PC-9 (cell line): ENCODE results near the gene DNAJA1. TPM values are rescaled to one million over a fixed set of nuclear protein-coding genes. Genes with fewer than 3 reads are reported as not detected.
"Not testable (repeated sequence)": the region's sequence is repeated elsewhere in the genome, so short reads cannot be mapped to it uniquely, and the experiment has no call there.

Experiments used
- BruUV-seq: library from RNA; stranded (reverse); fragments of 400-500 nt; replicated peaks from 2 replicates; lab custom pipeline; 2021; lab: Mats Ljungman, UMichigan
- CTCF ChIA-PET: fragments of 300-600 bp; sonication (Branson Sonifier 250); formaldehyde crosslinking; loops from one replicate; lab custom pipeline; 2022; ENCODE audit warnings: antibody characterized with exemption; lab: Charles Lee
- POLR2A ChIA-PET: fragments of 300-600 bp; sonication (Branson Sonifier 250); formaldehyde crosslinking; loops from one replicate; lab custom pipeline; 2022; ENCODE audit warnings: antibody characterized with exemption; ENCODE audit not compliant: unreplicated experiment; lab: Charles Lee
- DNase-seq, 2 experiments: peaks; one replicate each; pipeline versions ENCODE4 v3.0.0 to v3.0.0-alpha.2; 2015 to 2022; ENCODE audit warnings: mixed read lengths in 1 of 2
- H2AFZ ChIP-seq: fragments of 200-600 bp; sonication (generic); 2 replicates; pipeline ENCODE4 v1.8.1; 2017; ENCODE audit warnings: antibody characterized with exemption
- H3F3A ChIP-seq: fragments of 200-600 bp; sonication (generic); 2 replicates; pipeline ENCODE4 v1.8.1; 2017; ENCODE audit warnings: antibody characterized with exemption, mild to moderate bottlenecking, low read depth; ENCODE audit not compliant: insufficient read depth
- H3K27ac ChIP-seq: fragments of 200-600 bp; sonication (generic); 2 replicates; pipeline ENCODE4 v1.6.1; 2016; ENCODE audit warnings: mixed run types
- H3K27me3 ChIP-seq: fragments of 200-600 bp; sonication (generic); 2 replicates; pipeline ENCODE4 v1.6.1; 2016; ENCODE audit warnings: low read depth, mixed run types; ENCODE audit not compliant: insufficient read depth
- H3K36me3 ChIP-seq: fragments of 200-600 bp; sonication (generic); 2 replicates; pipeline ENCODE4 v1.6.1; 2016; ENCODE audit warnings: low read depth, mixed run types
- H3K4me1 ChIP-seq: fragments of 200-600 bp; sonication (generic); replicated peaks from 2 replicates; pipeline ENCODE4 v1.6.1; 2016; ENCODE audit warnings: mixed run types; ENCODE audit not compliant: insufficient read depth
- H3K4me2 ChIP-seq: fragments of 200-600 bp; sonication (generic); 2 replicates; pipeline ENCODE4 v1.6.1; 2017; ENCODE audit warnings: mixed run types
- H3K4me3 ChIP-seq: fragments of 200-600 bp; sonication (generic); 2 replicates; pipeline ENCODE4 v1.6.1; 2016; ENCODE audit warnings: mixed run types
- H3K79me2 ChIP-seq: fragments of 200-600 bp; sonication (generic); 2 replicates; pipeline ENCODE4 v1.6.1; 2017; ENCODE audit warnings: low read depth, mixed run types
- H3K9me2 ChIP-seq: fragments of 200-600 bp; sonication (generic); 2 replicates; pipeline ENCODE4 v1.8.1; 2017; ENCODE audit warnings: mild to moderate bottlenecking; ENCODE audit not compliant: insufficient read depth
- H3K9me3 ChIP-seq: fragments of 200-600 bp; sonication (generic); 2 replicates; pipeline ENCODE4 v1.8.1; 2016; ENCODE audit warnings: low read depth; ENCODE audit not compliant: insufficient read depth
- H4K20me1 ChIP-seq: fragments of 200-600 bp; sonication (generic); 2 replicates; pipeline ENCODE4 v1.8.1; 2017; ENCODE audit not compliant: insufficient read depth
- EZH2 ChIP-seq: fragments of 200-600 bp; sonication (generic); IDR thresholded peaks from 2 replicates; pipeline ENCODE4 v1.8.0; 2017; ENCODE audit warnings: antibody characterized with exemption, low read depth
- intact Hi-C: fragments of 100-400 bp; cut with micrococcal nuclease; formaldehyde crosslinking; loops from one replicate; pipeline ENCODE4 v1.10.0; 2022; ENCODE audit not compliant: unreplicated experiment
- total RNA-seq: library from RNA; stranded (reverse); gene quantifications from 2 replicates; pipeline ENCODE4 v1.2.3, GENCODE V29; 2021
- TF ChIP-seq, protein P1 (sequence below): fragments of 200-600 bp; sonication (generic); conservative IDR thresholded peaks from 2 replicates; pipeline ENCODE4 v1.6.1; 2017; ENCODE audit warnings: mixed run types, antibody characterized with exemption, mild to moderate bottlenecking, moderate library complexity

Gene DNAJA1
- total RNA-seq, 1 experiment from 2014 or later = 88.4 TPM

DNA sequence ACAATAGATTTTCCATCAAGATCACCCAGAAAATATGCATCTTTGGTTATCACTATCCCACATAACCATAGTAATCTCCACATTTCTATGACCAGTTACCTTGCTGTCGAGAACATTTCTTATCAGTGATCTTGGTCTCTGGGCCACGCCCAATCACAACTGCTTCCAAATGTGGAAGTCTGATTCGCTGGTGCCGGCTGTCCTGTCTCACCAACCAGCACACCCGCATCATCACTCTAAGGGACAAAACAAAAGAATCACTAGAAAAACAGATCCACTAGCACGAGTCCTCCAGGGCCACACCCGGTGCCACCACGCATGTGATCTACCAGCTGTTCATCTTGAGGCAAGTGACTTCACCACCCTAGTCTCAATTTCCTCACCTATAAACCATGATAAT lies 35.4 kb upstream of the DNAJA1 start:
- ChIA-PET CTCF (no interaction called here), POLR2A (no interaction called here)
- no peaks in the 10 kb centered on the region for H3K9me2 ChIP-seq
- BruUV-seq = no TSS peak
- H3K36me3 ChIP-seq = no peaks in the 10 kb centered on the region
- DNase-seq = no peak
- no peaks in the 10 kb centered on the region for H3K9me3 ChIP-seq
- intact Hi-C loops = no loop called here
- no peaks in the 10 kb centered on the region for H3K79me2 ChIP-seq
- H3F3A ChIP-seq = no peaks in the 10 kb centered on the region
- no peaks in the 10 kb centered on the region for H4K20me1 ChIP-seq
- H3K27me3 ChIP-seq = no peaks in the 10 kb centered on the region
- H3K4me1 ChIP-seq = no peaks in the 10 kb centered on the region
- no peak for TF ChIP-seq EZH2
- TF ChIP-seq, protein P1, sequence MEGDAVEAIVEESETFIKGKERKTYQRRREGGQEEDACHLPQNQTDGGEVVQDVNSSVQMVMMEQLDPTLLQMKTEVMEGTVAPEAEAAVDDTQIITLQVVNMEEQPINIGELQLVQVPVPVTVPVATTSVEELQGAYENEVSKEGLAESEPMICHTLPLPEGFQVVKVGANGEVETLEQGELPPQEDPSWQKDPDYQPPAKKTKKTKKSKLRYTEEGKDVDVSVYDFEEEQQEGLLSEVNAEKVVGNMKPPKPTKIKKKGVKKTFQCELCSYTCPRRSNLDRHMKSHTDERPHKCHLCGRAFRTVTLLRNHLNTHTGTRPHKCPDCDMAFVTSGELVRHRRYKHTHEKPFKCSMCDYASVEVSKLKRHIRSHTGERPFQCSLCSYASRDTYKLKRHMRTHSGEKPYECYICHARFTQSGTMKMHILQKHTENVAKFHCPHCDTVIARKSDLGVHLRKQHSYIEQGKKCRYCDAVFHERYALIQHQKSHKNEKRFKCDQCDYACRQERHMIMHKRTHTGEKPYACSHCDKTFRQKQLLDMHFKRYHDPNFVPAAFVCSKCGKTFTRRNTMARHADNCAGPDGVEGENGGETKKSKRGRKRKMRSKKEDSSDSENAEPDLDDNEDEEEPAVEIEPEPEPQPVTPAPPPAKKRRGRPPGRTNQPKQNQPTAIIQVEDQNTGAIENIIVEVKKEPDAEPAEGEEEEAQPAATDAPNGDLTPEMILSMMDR = no peak
- H3K27ac ChIP-seq = no peak overlapping the region
- H3K4me3 ChIP-seq = no peak overlapping the region
- H2AFZ ChIP-seq = no peak overlapping the region
- no peak overlapping the region for H3K4me2 ChIP-seq

DNA sequence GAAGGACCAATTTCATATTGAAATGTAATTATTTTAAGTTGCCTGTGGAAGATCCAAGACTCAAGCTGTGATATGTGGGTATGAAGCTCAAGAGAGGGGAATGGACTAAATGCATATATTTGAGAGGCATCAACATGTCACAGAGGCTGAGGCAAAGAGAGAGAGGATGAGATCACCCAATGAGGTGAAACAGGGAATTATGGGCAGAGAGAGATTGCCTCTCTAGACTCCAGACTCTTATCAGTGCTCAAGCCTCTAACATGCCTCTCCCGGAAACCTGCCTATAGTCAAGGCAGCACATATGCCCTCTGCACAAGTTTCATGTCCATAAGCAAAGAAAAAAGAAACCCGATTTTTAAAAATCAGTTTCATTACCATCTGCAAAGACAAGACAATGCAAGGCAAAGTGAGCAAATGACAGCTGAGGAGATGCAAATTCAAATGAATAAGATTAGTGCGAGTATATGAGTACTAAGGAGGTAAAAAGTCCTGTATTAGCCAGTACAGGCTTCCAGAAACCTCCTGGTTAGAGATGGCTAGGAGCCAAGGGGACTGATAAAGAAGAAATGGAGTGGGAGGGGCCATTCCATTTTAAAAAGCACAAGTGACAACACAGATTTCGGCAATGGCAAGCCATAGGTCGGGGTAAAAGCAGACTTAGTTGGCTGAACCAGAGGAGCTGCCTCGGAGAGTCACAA lies 33.0 kb upstream of the DNAJA1 start:
- no peak overlapping the region for H2AFZ ChIP-seq
- H3K4me3 ChIP-seq = no peak overlapping the region
- H3K4me2 ChIP-seq = no peak overlapping the region
- no peaks in the 10 kb centered on the region for H3K4me1 ChIP-seq
- H3K9me3 ChIP-seq = no peaks in the 10 kb centered on the region
- no peaks in the 10 kb centered on the region; the same call in 1 of the 2 replicates for H3K36me3 ChIP-seq
- intact Hi-C loops = no loop called here
- no peaks in the 10 kb centered on the region for H3K27me3 ChIP-seq
- H3K9me2 ChIP-seq = no peaks in the 10 kb centered on the region
- BruUV-seq = no TSS peak
- H3F3A ChIP-seq = no peaks in the 10 kb centered on the region
- H4K20me1 ChIP-seq = no peaks in the 10 kb centered on the region
- CTCF ChIA-PET = interaction anchor here (0.7 kb wide), 1 partner anchor 20 kb away, joined by 6 read pairs; no protein-coding TSS in a partner anchor
- POLR2A ChIA-PET = no interaction called here
- H3K27ac ChIP-seq = no peak overlapping the region
- DNase-seq = no peak
- TF ChIP-seq EZH2 = no peak
- TF ChIP-seq, protein P1 = no peak
- H3K79me2 ChIP-seq = no peaks in the 10 kb centered on the region

DNA sequence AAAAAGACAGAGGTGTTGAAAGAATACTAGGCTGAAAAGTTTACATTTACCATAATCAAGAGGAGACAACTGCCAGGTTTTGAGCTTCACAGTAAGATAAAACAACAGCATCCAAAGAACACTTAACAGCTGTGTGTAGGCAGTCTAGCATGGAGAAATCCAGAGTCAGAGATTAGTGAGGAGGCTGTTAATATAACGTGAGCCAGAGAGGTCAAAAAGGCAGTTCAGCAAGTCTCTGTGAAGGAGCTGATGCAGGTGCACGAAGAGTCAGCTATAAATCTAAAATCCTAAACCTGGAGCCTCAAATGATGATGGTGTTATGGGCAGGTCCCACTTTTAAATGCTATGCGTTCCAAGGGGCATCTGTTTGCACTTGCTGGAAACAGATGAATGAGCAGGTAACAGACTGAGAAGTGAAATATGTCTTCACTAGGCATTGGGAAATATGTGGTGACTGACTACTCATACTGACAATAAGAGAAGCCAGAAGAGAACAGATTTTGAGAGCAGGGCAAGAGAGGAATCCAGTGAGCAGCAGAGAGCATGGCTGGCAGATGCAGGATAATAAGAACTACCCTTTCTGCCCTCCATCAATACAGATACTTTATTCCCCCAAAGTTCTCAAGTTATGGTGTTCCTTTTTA lies 32.4 kb upstream of the DNAJA1 start:
- no peaks in the 10 kb centered on the region; the same call in 1 of the 2 replicates for H3K79me2 ChIP-seq
- H3K36me3 ChIP-seq = no peaks in the 10 kb centered on the region; the same call in 1 of the 2 replicates
- DNase-seq = no peak
- H3K27me3 ChIP-seq = no peaks in the 10 kb centered on the region
- POLR2A ChIA-PET = no interaction called here
- TF ChIP-seq, protein P1 = no peak
- TF ChIP-seq EZH2 = no peak
- BruUV-seq = no TSS peak
- H3K9me3 ChIP-seq = no peaks in the 10 kb centered on the region
- no peaks in the 10 kb centered on the region for H3K9me2 ChIP-seq
- CTCF ChIA-PET = no interaction called here
- intact Hi-C loops = no loop called here
- no peaks in the 10 kb centered on the region for H3K4me1 ChIP-seq
- no peak overlapping the region for H3K27ac ChIP-seq
- no peaks in the 10 kb centered on the region for H3F3A ChIP-seq
- H3K4me2 ChIP-seq = no peak overlapping the region
- H4K20me1 ChIP-seq = no peaks in the 10 kb centered on the region
- H2AFZ ChIP-seq = no peak overlapping the region
- H3K4me3 ChIP-seq = no peak overlapping the region

DNA sequence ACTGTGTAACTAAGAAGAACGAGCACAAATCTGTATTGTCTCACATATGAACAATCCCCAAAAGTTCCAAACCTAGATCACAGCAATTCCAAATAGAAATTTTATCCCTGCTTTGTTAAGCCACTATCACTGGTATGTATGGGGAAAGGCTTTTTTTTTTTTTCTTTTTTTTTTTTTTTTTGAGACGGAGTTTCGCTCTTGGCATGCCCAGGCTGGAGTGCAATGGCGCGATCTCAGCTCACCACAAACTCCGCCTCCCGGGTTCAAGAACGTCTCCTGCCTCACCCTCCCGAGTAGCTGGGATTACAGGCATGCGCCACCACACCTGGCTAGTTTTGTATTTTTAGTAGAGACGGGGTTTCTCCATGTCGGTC lies 24.4 kb upstream of the DNAJA1 start:
- H3K9me2 ChIP-seq, H3K27me3 ChIP-seq, DNase-seq, H3K36me3 ChIP-seq, CTCF ChIA-PET, BruUV-seq, H4K20me1 ChIP-seq, H3K9me3 ChIP-seq, H3F3A ChIP-seq: not testable (repeated sequence)
- Histone ChIP-seq H3K4me1 (peaks cover 13% of the 10 kb centered on the region), H2AFZ (peak overlapping the region; percentile 87; the same call in 1 of the 2 replicates), H3K4me3 (peak overlapping the region; percentile 89), H3K27ac (peak overlapping the region; percentile 90), H3K79me2 (peaks cover 24% of the 10 kb centered on the region), H3K4me2 (peak overlapping the region; percentile 77)
- intact Hi-C loops = loop anchor here (10.0 kb wide), 1 partner anchor 224 kb away; no protein-coding TSS in a partner anchor
- POLR2A ChIA-PET = interaction anchor here (0.6 to 0.7 kb wide), 3 partner anchors 14 to 23 kb away, joined by 3 to 6 read pairs (median 4); no protein-coding TSS in a partner anchor

DNA sequence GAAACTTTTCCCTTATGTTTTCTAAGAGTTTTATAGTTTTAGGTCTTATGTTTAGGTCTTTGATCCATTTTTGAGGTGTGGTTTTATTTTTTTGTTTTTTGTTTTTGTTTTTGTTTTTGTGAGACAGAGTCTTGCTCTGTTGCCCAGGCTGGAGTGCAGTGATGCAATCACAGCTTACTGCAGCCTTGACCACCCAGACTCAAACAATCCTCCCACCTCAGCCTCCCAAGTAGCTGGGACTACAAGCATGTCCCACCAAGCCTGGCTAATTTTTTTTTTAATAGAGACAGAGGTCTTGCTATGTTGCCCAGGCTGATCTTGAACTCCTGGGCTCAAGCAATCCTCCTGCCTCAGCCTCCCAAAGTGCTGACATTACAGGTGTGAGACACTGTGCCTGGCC lies 19.7 kb upstream of the DNAJA1 start:
- BruUV-seq, H3K4me3 ChIP-seq, H3K9me3 ChIP-seq, H3K27me3 ChIP-seq, H4K20me1 ChIP-seq, H3K4me1 ChIP-seq, H3K79me2 ChIP-seq, H3K4me2 ChIP-seq, H2AFZ ChIP-seq, H3K36me3 ChIP-seq, H3K27ac ChIP-seq, DNase-seq, CTCF ChIA-PET, H3F3A ChIP-seq, H3K9me2 ChIP-seq, POLR2A ChIA-PET: not testable (repeated sequence)
- intact Hi-C loops = loop anchor here (10.0 kb wide), 1 partner anchor 219 kb away; no protein-coding TSS in a partner anchor
